GM18519 (cell line): ENCODE results near the gene SLC8A1.

Source experiments
- ATAC-seq: cut with Tn5 transposase; IDR thresholded peaks from one replicate; pipeline ENCODE4 v1.9.1; 2021; ENCODE audit warnings: mild to moderate bottlenecking, moderate library complexity; ENCODE audit not compliant: unreplicated experiment, low FRiP score

The SLC8A1 gene

GRCh38 chr2:40430776-40431599 lies 20.9 kb downstream of the SLC8A1 start:
- ATAC-seq, result no peak

GRCh38 chr2:40428439-40428838 lies 23.5 kb downstream of the SLC8A1 start:
- ATAC-seq, result no peak

- no peak for ATAC-seq
Measured at GRCh38 chr2:40421631-40422297, 30.1 kb downstream of the SLC8A1 start.

- no peak for ATAC-seq
Measured at GRCh38 chr2:40420478-40420877, 31.4 kb downstream of the SLC8A1 start.

- no peak for ATAC-seq
Measured at GRCh38 chr2:40419364-40419762, 32.5 kb downstream of the SLC8A1 start.

GRCh38 chr2:40418614-40419363 lies 33.1 kb downstream of the SLC8A1 start:
- no peak for ATAC-seq

GRCh38 chr2:40416486-40416885 lies 35.4 kb downstream of the SLC8A1 start:
- no peak for ATAC-seq

- ATAC-seq, result no peak
Measured at GRCh38 chr2:40415391-40415790, 36.5 kb downstream of the SLC8A1 start.

GRCh38 chr2:40412456-40412855 lies 39.4 kb downstream of the SLC8A1 start:
- ATAC-seq, result no peak

GRCh38 chr2:40410695-40411094 lies 41.2 kb downstream of the SLC8A1 start:
- no peak for ATAC-seq

GRCh38 chr2:40409734-40410133 lies 42.2 kb downstream of the SLC8A1 start:
- ATAC-seq, result no peak

GRCh38 chr2:40406485-40407289 lies 45.2 kb downstream of the SLC8A1 start:
- ATAC-seq, result no peak

- no peak for ATAC-seq
Measured at GRCh38 chr2:40405465-40405864, 46.4 kb downstream of the SLC8A1 start.

- ATAC-seq, result no peak
Measured at GRCh38 chr2:40404517-40404916, 47.4 kb downstream of the SLC8A1 start.

- no peak for ATAC-seq
Measured at GRCh38 chr2:40403233-40403836, 48.6 kb downstream of the SLC8A1 start.

- ATAC-seq, result no peak
Measured at GRCh38 chr2:40401896-40402295, 50.0 kb downstream of the SLC8A1 start.

- ATAC-seq, result no peak
Measured at GRCh38 chr2:40400336-40400953, 51.4 kb downstream of the SLC8A1 start.

GRCh38 chr2:40397765-40398164 lies 54.1 kb downstream of the SLC8A1 start:
- ATAC-seq, result no peak

- ATAC-seq, result no peak
Measured at GRCh38 chr2:40396124-40396523, 55.8 kb downstream of the SLC8A1 start.
